GM23338 (cell line): ENCODE measurements around the gene NRIP1. TPM values are rescaled to one million over a fixed set of nuclear protein-coding genes. Genes with fewer than 3 reads are reported as not detected.
A peak's percentile ranks its signal among the peaks of the same experiment; 100 is the strongest.

Experiments
- ATAC-seq: fragments of 200-7000 bp; cut with Tn5 transposase; 3 replicates; pipeline ENCODE4 v1.9.1; 2020
- DNase-seq: peaks from one replicate; pipeline ENCODE4 v3.0.0-alpha.2; 2015; ENCODE audit warnings: low spot score
- H2AFZ ChIP-seq: fragments of 200-600 bp; sonication (generic); 2 replicates; pipeline ENCODE4 v1.8.0; 2016; ENCODE audit warnings: antibody characterized with exemption, mild to moderate bottlenecking, moderate library complexity
- H3F3A ChIP-seq: fragments of 200-600 bp; sonication (generic); replicated peaks from 2 replicates; pipeline ENCODE4 v1.8.0; 2017; ENCODE audit warnings: antibody characterized with exemption, mixed run types, low read depth
- H3K27ac ChIP-seq: fragments of 200-600 bp; sonication (generic); 2 replicates; pipeline ENCODE4 v1.6.1; 2016; ENCODE audit warnings: low read depth
- H3K27me3 ChIP-seq: fragments of 200-600 bp; sonication (generic); 2 replicates; pipeline ENCODE4 v1.8.0; 2016; ENCODE audit warnings: mild to moderate bottlenecking, mixed run types, moderate library complexity; ENCODE audit not compliant: insufficient read depth
- H3K36me3 ChIP-seq: fragments of 200-600 bp; sonication (generic); 2 replicates; pipeline ENCODE4 v1.8.0; 2016; ENCODE audit warnings: mild to moderate bottlenecking; ENCODE audit not compliant: insufficient read depth
- H3K4me1 ChIP-seq: fragments of 200-600 bp; sonication (generic); 2 replicates; pipeline ENCODE4 v1.8.0; 2016; ENCODE audit warnings: mild to moderate bottlenecking, moderate library complexity; ENCODE audit not compliant: insufficient read depth
- H3K4me2 ChIP-seq: fragments of 200-600 bp; sonication (generic); 2 replicates; pipeline ENCODE4 v1.7.1; 2017; ENCODE audit warnings: mixed run types
- H3K4me3 ChIP-seq: fragments of 200-600 bp; sonication (generic); 2 replicates; pipeline ENCODE4 v1.6.1; 2016; ENCODE audit warnings: mixed run types
- H3K79me2 ChIP-seq: fragments of 200-600 bp; sonication (generic); replicated peaks from 2 replicates; pipeline ENCODE4 v1.8.0; 2017; ENCODE audit warnings: mild to moderate bottlenecking; ENCODE audit not compliant: insufficient read depth
- H3K9me2 ChIP-seq: fragments of 200-600 bp; sonication (generic); 2 replicates; pipeline ENCODE4 v1.8.0; 2017; ENCODE audit not compliant: insufficient read depth
- H4K20me1 ChIP-seq: fragments of 200-600 bp; sonication (generic); replicated peaks from 2 replicates; pipeline ENCODE4 v1.8.0; 2017; ENCODE audit warnings: mild to moderate bottlenecking; ENCODE audit not compliant: insufficient read depth
- H3K27ac Mint-ChIP-seq: 2 replicates; pipeline ENCODE4 v1.8.0; 2020; ENCODE audit warnings: inconsistent platforms, mild to moderate bottlenecking, moderate library complexity, mixed read lengths
- H3K27me3 Mint-ChIP-seq: 3 replicates; pipeline ENCODE4 v1.8.0; 2022; ENCODE audit warnings: low read depth, mild to moderate bottlenecking, moderate library complexity, mixed read lengths, inconsistent platforms; ENCODE audit not compliant: insufficient read depth, poor library complexity
- H3K36me3 Mint-ChIP-seq: 3 replicates; pipeline ENCODE4 v1.8.0; 2021; ENCODE audit warnings: low read depth, mild to moderate bottlenecking, inconsistent platforms, moderate library complexity, mixed read lengths
- H3K4me1 Mint-ChIP-seq: 3 replicates; pipeline ENCODE4 v1.8.0; 2020; ENCODE audit warnings: mild to moderate bottlenecking, inconsistent platforms, mixed read lengths
- H3K4me3 Mint-ChIP-seq: 3 replicates; pipeline ENCODE4 v1.8.0; 2021; ENCODE audit warnings: moderate library complexity, mild to moderate bottlenecking, inconsistent platforms, mixed read lengths
- H3K9me3 Mint-ChIP-seq: 3 replicates; pipeline ENCODE4 v1.8.0; 2020; ENCODE audit warnings: moderate library complexity, mild to moderate bottlenecking, inconsistent platforms, mixed read lengths
- CREB1 ChIP-seq: fragments of 250-450 bp; sonication (Bioruptor Pico); IDR thresholded peaks from 2 replicates; pipeline ENCODE4 v1.5.0; 2020; ENCODE audit warnings: low read depth, mild to moderate bottlenecking, moderate library complexity
- ETS1 ChIP-seq: IDR thresholded peaks from 2 replicates; pipeline ENCODE4 v1.6.1; 2016; ENCODE audit warnings: antibody characterized with exemption
- EZH2phosphoT487 ChIP-seq: fragments of 200-600 bp; sonication (generic); IDR thresholded peaks from one replicate; pipeline ENCODE4 v1.8.1; 2018; ENCODE audit warnings: antibody characterized with exemption; ENCODE audit not compliant: unreplicated experiment
- JUNB ChIP-seq: IDR thresholded peaks from one replicate; pipeline ENCODE4 v1.6.1; 2016; ENCODE audit warnings: antibody characterized with exemption; ENCODE audit not compliant: unreplicated experiment
- NANOG ChIP-seq: IDR thresholded peaks from 2 replicates; pipeline ENCODE4 v1.6.1; 2016; ENCODE audit warnings: antibody characterized with exemption, borderline replicate concordance
- POLR2AphosphoS5 ChIP-seq: IDR thresholded peaks from 2 replicates; pipeline ENCODE4 v1.6.1; 2016; ENCODE audit warnings: antibody characterized with exemption, low read depth
- STAT1 ChIP-seq: IDR thresholded peaks from one replicate; pipeline ENCODE4 v1.6.1; 2016; ENCODE audit warnings: antibody characterized with exemption; ENCODE audit not compliant: unreplicated experiment
- ZNF114 ChIP-seq: fragments of 250-450 bp; sonication (Bioruptor Pico); IDR thresholded peaks from 2 replicates; pipeline ENCODE4 v1.5.0; 2020; ENCODE audit warnings: mild to moderate bottlenecking, moderate library complexity
- polyA plus RNA-seq: library from polyadenylated mRNA; unstranded; fragments of >200 nt; fragmentation: Nextera tagmentation; extraction: Ambion mirVana; gene quantifications from 2 replicates; pipeline ENCODE4 v1.2.1, GENCODE V29; 2016
- total RNA-seq: library from RNA; depleted of rRNA; stranded (reverse); fragments of >200 nt; shearing (Covaris generic); gene quantifications from 2 replicates; pipeline ENCODE4 v1.2.3, GENCODE V29; 2014
- TF ChIP-seq, protein P1 (sequence below): IDR thresholded peaks from one replicate; pipeline ENCODE4 v1.6.1; 2018; ENCODE audit warnings: antibody characterized with exemption; ENCODE audit not compliant: unreplicated experiment
- TF ChIP-seq, protein P2 (sequence below), 2 experiments: fragments of 200-600 bp in 1 of 2; sonication (generic) in 1 of 2; conservative IDR thresholded peaks; 2 replicates each; pipeline versions ENCODE4 v1.5.1 to v1.6.1; 2016 to 2017; ENCODE audit warnings: antibody characterized with exemption in 2 of 2, low read depth in 2 of 2, mild to moderate bottlenecking in 2 of 2, moderate library complexity in 1 of 2

Gene NRIP1
- total and polyA plus RNA-seq, 2 experiments from 2014 or later = 3.0 to 9.0 TPM

- H3K4me3 Mint-ChIP-seq = no peak overlapping the region
- Histone ChIP-seq H3K27me3 (no peaks in the 10 kb centered on the region), H3K4me2 (no peak overlapping the region; the same call in 1 of the 2 replicates), H3K36me3 (no peaks in the 10 kb centered on the region), H2AFZ (no peak overlapping the region), H3K9me2 (no peaks in the 10 kb centered on the region), H3K27ac (no peak overlapping the region), H3K4me1 (peaks cover 10% of the 10 kb centered on the region), H3K4me3 (no peak overlapping the region), H3F3A (no peaks in the 10 kb centered on the region), H4K20me1 (no peaks in the 10 kb centered on the region), H3K79me2 (no peaks in the 10 kb centered on the region; the same call in 1 of the 2 replicates)
- no peaks in the 10 kb centered on the region for H3K9me3 Mint-ChIP-seq
- peak overlapping the region; percentile 55; the same call in 1 of the 2 replicates for H3K27ac Mint-ChIP-seq
- H3K4me1 Mint-ChIP-seq = peaks cover 20% of the 10 kb centered on the region
- no peaks in the 10 kb centered on the region for H3K36me3 Mint-ChIP-seq
- H3K27me3 Mint-ChIP-seq = no peaks in the 10 kb centered on the region
- no peak for TF ChIP-seq CREB1 (CRISPR knock-in tag)
- TF ChIP-seq ZNF114 = no peak
- no peak for TF ChIP-seq STAT1
- TF ChIP-seq POLR2AphosphoS5 = no peak
- no peak for TF ChIP-seq JUNB
- no peak for TF ChIP-seq NANOG
- peak; percentile 43 for DNase-seq
- peak; percentile 48 for ATAC-seq
Measured at GRCh38 chr21:14995695-14996490, 68.9 kb downstream of the NRIP1 start.

- no peaks in the 10 kb centered on the region for H3F3A ChIP-seq
- H3K4me1 Mint-ChIP-seq = peaks cover 19% of the 10 kb centered on the region
- no peaks in the 10 kb centered on the region for H3K36me3 Mint-ChIP-seq
- no peak overlapping the region for H3K27ac Mint-ChIP-seq
- no peak overlapping the region for H3K4me3 ChIP-seq
- H2AFZ ChIP-seq = no peak overlapping the region
- no peaks in the 10 kb centered on the region for H3K9me2 ChIP-seq
- H3K27me3 Mint-ChIP-seq = no peaks in the 10 kb centered on the region
- H4K20me1 ChIP-seq = no peaks in the 10 kb centered on the region
- H3K79me2 ChIP-seq = no peaks in the 10 kb centered on the region; the same call in 1 of the 2 replicates
- no peaks in the 10 kb centered on the region for H3K9me3 Mint-ChIP-seq
- H3K27ac ChIP-seq = peak overlapping the region; percentile 8; the same call in 1 of the 2 replicates
- no peak for DNase-seq
- H3K4me1 ChIP-seq = peaks cover 10% of the 10 kb centered on the region
- H3K27me3 ChIP-seq = no peaks in the 10 kb centered on the region
- ATAC-seq = no peak
- H3K4me3 Mint-ChIP-seq = no peak overlapping the region
- H3K4me2 ChIP-seq = no peak overlapping the region
- H3K36me3 ChIP-seq = no peaks in the 10 kb centered on the region
- TF ChIP-seq, protein P1, sequence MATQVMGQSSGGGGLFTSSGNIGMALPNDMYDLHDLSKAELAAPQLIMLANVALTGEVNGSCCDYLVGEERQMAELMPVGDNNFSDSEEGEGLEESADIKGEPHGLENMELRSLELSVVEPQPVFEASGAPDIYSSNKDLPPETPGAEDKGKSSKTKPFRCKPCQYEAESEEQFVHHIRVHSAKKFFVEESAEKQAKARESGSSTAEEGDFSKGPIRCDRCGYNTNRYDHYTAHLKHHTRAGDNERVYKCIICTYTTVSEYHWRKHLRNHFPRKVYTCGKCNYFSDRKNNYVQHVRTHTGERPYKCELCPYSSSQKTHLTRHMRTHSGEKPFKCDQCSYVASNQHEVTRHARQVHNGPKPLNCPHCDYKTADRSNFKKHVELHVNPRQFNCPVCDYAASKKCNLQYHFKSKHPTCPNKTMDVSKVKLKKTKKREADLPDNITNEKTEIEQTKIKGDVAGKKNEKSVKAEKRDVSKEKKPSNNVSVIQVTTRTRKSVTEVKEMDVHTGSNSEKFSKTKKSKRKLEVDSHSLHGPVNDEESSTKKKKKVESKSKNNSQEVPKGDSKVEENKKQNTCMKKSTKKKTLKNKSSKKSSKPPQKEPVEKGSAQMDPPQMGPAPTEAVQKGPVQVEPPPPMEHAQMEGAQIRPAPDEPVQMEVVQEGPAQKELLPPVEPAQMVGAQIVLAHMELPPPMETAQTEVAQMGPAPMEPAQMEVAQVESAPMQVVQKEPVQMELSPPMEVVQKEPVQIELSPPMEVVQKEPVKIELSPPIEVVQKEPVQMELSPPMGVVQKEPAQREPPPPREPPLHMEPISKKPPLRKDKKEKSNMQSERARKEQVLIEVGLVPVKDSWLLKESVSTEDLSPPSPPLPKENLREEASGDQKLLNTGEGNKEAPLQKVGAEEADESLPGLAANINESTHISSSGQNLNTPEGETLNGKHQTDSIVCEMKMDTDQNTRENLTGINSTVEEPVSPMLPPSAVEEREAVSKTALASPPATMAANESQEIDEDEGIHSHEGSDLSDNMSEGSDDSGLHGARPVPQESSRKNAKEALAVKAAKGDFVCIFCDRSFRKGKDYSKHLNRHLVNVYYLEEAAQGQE = no peak
- TF ChIP-seq JUNB (no peak), STAT1 (no peak), CREB1 (CRISPR knock-in tag) (no peak), POLR2AphosphoS5 (no peak), EZH2phosphoT487 (no peak), NANOG (no peak), ETS1 (no peak)
- TF ChIP-seq, protein P2, sequence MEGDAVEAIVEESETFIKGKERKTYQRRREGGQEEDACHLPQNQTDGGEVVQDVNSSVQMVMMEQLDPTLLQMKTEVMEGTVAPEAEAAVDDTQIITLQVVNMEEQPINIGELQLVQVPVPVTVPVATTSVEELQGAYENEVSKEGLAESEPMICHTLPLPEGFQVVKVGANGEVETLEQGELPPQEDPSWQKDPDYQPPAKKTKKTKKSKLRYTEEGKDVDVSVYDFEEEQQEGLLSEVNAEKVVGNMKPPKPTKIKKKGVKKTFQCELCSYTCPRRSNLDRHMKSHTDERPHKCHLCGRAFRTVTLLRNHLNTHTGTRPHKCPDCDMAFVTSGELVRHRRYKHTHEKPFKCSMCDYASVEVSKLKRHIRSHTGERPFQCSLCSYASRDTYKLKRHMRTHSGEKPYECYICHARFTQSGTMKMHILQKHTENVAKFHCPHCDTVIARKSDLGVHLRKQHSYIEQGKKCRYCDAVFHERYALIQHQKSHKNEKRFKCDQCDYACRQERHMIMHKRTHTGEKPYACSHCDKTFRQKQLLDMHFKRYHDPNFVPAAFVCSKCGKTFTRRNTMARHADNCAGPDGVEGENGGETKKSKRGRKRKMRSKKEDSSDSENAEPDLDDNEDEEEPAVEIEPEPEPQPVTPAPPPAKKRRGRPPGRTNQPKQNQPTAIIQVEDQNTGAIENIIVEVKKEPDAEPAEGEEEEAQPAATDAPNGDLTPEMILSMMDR (conservative IDR thresholded peaks at IDR 0.05; ENCODE audit: low read depth in 2 of 2) = no peak
Measured at GRCh38 chr21:14995226-14995625, 69.6 kb downstream of the NRIP1 start.
